Daoy (cell line): ENCODE measurements around the gene LRRC8C. TPM values are rescaled to one million over a fixed set of nuclear protein-coding genes. Genes with fewer than 3 reads are reported as not detected.
"Not testable (repeated sequence)": the region's sequence is repeated elsewhere in the genome, so short reads cannot be mapped to it uniquely, and the experiment has no call there.

Source experiments
- DNase-seq: peaks from one replicate; pipeline ENCODE4 v3.0.0-alpha.2; 2015; ENCODE audit warnings: low read depth
- total RNA-seq: library from RNA; depleted of rRNA; stranded (reverse); fragments of >200 nt; shearing (Covaris generic); gene quantifications from 2 replicates; pipeline ENCODE4 v1.2.3, GENCODE V29; 2014; rRNA removed

The LRRC8C gene
- total RNA-seq = 7.4 and 10.2 TPM in 2 replicates

DNA sequence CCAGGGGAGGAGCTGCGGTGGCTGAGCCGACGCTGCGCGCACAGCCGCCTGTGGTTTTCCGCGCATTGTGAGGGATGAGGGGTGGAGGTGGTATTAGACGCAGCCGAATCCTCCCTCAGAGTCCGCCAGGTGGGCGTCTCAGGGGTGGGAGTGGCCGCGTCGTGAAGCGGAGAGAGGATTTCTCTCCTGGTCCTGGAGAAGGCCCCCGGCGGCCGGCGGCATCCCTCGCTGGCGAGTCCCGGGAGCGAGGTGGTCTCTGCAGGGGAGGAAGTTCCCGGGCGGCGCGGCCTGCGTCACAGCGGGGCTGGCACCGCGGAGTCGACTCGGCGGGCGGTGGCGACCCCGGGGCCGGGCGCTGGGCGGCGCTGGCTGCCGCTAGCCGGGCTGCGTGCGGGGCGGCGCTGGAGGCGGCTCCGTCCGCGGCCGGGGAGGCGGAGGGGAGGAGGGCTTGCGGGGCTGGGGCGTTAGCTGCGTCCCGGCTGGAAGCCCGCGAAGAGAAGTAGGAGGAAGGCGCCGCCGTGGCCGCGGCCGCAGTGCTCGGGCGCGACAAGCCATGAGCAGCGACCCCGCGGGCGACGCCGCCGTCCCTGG, at the start of gene LRRC8C:
TSS of gene LRRC8C (plus strand) at position 464 of the 591 bp plus-strand sequence. CDS start 53,354 bp downstream, outside the sequence.
- peak; percentile 94 for DNase-seq

DNA sequence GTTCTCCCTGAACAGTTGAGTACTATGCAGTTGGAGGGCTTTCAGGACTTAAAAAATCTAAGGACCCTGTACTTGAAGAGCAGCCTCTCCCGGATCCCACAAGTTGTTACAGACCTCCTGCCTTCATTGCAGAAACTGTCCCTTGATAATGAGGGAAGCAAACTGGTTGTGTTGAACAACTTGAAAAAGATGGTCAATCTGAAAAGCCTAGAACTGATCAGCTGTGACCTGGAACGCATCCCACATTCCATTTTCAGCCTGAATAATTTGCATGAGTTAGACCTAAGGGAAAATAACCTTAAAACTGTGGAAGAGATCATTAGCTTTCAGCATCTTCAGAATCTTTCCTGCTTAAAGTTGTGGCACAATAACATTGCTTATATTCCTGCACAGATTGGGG, 48.7 kb upstream of the LRRC8C start:
- DNase-seq = no peak

DNA sequence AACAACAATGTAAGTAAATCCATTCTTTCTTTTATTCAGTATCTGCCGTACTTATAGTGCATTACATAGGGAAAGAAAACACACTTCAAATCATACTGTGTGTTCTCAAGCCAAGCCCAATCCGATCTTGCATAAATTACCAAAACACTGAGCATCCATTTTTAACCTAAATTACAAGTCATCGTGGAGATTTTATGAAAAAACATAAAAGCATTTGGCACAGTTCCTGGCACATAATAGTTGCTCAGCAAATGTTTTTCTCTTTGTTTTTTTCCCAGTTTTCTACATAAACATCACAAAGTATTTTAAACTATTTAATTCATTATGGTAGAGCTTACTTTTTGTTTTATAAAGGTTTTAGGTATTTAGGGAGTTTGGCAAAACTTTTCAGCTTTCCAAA, 48.1 kb upstream of the LRRC8C start:
- no peak for DNase-seq

DNA sequence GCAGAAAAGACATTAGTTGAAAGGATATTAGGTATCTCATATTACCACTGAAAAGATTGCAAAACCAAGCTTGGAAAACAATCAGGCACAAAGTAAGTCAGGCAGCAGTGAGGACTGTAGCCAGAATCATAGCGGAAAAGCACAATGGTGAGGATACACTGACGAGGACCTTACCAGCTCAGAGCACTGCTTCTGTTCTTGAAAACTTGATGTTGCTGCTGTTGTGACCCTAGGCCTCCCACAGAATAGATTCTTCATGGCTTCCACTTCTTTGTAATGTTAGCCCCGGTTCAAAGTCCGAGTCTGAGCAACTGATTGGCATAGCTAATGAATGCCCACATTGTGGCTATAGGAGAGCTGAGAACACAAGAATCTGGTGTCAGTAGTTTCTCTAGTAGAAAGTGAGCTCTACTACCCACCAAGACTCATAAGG, 45.2 kb upstream of the LRRC8C start:
- no peak for DNase-seq

DNA sequence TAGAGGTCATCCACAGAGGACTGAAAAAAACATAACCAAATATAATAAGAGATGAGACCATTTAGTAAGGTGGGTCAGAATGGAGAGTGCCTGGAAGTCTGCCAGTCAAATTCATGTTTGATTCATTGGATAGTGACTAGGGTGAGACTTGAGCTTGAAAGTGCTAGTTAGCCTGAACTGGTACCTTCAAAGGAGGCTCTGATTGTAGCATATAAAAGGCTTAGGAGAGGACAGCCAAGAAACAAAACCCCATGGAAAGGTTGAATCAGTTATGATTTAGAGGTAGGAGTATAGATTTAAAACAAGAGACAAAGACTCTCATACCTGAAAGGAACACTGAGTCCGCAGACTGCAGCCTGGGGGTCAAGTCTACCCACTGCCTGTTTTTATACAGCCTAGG, 44.4 kb upstream of the LRRC8C start:
- no peak for DNase-seq

DNA sequence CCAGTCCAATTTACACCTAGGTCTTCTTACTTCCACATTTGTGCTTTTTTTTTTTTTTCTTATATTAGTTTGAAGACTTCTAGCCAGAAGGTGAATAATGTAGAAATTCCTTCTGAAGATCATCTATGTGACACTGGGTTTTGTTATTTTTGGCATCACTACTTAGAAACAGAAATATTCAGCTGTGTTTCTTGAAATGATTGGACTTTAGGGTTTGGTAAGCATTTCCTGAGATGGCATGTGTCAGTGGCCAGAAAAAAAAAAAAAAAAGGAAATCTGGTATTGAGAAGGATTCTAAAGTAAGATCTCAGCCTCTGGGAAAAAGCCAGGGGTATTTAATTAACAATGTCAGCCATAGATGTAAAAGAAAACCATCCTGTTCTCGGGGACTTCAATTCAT, 43.4 kb upstream of the LRRC8C start:
- DNase-seq = no peak

DNA sequence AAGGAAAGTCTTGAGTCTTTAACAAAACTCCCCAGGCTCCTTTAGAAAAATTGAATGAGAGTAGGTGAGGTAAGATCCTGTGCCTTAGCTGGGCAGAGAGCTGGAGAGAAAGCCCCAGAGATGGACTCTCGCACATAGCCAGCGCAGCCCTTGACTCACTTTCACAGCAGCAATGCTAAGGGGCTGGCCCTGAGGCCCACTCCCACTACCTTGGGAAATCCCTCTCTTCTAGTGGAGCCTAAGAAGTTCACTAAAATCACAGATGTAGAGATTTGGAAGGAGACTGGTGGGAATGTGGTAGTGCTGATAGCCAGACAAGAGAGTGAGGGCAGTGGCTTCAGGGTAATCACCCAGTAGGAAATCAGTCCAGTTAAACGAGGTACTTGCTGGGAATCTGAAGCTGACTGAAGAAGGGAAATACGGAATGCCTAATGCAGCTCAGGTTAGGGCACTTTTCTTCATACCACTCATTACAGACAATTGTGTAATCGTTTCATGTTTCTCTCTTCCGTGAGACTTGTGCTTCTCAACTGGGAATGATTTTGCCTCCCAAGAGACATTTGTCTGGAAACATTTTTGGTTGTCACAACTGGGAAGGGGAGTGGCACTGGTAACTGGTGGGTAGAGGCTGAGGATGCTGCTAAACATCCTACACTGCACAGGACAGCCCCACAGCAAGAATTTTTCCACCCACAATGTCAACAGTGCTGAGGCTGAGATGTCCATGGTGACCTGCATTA, 42.4 kb upstream of the LRRC8C start:
- DNase-seq = no peak

DNA sequence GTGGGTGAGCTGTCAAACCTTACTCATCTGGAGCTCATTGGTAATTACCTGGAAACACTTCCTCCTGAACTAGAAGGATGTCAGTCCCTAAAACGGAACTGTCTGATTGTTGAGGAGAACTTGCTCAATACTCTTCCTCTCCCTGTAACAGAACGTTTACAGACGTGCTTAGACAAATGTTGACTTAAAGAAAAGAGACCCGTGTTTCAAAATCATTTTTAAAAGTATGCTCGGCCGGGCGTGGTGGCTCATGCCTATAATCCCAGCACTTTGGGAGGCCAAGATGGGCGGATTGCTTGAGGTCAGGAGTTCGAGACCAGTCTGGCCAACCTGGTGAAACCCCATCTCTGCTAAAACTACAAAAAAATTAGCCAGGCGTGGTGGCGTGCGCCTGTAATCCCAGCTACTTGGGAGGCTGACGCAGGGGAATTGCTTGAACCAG, 40.0 kb upstream of the LRRC8C start:
- DNase-seq = not testable (repeated sequence)

DNA sequence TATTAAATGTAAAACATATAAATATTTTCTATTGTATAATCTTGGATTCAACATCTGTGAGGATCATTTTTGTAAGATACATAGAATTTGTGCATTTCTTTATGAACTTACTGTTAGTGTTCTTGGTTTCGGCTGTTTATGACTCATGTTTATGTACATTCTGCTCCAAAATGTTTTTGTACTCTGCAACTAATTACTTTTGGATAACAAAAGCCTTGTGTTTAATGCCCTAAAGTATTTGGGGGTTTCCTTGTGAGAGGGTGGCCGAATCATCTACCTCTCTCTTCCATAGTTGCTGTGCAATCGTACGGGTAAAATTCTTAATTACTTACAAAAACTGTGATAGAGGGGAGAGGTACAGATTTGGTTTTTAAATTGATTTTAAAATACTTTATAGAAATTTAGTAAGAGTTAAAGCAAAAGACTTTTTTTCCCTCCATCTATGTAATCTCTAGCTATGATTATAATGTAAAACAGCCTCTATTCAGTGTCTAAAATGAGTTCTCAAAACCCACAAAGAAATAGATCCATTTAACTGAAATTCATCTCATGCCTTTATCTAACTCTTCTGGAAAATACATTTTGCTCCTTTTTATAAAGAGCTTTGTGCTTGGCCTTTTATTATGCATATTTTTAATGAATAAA, 38.7 kb upstream of the LRRC8C start:
- DNase-seq = no peak

DNA sequence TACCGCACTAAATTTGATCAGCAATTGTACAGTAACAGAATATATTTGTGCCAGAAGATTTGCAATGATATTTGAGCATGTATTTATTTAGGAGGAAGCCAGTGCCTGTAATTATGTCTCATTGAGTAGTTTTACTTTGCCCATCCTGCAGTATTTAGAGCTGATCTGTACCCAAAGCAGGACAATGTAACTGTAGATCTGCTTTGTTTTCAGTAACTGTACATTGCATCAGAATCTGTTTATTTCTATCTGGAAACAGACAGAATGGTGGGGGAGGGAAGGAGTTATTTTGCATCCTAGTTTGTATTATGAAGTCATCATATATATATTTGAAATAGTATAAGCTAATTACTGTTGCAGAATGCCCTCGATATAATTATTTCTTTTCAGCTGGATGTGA, 36.2 kb upstream of the LRRC8C start:
- DNase-seq = no peak

DNA sequence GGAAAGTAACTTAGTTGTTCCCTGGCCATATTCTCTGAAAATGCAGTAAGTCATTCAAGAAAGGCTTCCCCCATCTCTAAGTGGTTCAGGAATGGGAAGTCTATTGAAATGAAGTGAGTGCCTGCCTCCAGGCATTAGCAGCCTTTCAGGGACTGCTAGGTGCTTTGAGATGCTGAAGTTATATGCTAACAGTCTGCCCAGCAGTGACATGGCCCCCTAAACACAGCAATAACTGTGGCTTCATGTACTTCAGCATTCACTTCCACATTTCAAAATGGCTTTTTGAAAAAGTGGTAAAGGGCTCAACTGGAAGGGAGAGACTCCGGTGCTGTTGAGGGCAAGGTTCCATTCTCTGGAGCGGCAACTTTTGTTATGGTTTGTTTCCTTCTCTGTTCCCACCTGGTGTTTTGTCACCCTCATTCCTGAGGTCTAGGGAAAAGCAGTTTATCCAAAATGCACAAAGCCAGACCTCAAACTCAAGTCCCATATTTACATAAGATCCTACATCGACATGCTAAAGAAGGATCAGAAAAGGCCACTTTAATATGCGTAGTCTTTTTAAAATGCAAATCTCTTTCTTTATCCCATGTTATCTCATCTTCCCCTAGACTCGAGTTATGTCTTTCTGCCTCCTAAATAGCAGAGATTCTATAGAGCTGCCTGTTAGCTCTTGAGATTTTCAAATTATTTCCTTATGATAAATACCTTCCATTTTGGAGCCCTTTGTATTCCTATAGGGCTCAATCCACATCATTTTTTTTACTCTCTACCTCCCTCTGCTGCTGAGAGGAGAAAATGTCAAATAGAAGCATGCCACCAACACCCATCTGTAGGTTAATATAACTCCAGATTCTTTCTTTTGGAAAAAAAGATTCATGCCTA, 34.2 kb upstream of the LRRC8C start:
- peak; percentile 32 for DNase-seq

DNA sequence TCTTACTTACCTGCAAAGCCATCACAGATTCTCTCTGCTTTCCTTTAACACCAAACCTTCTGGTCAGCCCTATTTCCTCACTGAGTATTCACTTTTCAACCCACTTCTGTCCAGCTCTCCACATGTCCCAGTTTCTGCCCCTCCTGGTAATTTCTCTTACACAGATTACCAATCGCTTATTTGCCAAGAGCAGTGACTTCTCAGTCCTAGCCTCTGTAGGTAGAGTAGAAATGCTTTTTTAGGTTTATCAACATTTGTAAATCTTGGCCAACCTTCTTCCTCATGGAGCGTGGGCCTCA, 33.6 kb upstream of the LRRC8C start:
- no peak for DNase-seq

DNA sequence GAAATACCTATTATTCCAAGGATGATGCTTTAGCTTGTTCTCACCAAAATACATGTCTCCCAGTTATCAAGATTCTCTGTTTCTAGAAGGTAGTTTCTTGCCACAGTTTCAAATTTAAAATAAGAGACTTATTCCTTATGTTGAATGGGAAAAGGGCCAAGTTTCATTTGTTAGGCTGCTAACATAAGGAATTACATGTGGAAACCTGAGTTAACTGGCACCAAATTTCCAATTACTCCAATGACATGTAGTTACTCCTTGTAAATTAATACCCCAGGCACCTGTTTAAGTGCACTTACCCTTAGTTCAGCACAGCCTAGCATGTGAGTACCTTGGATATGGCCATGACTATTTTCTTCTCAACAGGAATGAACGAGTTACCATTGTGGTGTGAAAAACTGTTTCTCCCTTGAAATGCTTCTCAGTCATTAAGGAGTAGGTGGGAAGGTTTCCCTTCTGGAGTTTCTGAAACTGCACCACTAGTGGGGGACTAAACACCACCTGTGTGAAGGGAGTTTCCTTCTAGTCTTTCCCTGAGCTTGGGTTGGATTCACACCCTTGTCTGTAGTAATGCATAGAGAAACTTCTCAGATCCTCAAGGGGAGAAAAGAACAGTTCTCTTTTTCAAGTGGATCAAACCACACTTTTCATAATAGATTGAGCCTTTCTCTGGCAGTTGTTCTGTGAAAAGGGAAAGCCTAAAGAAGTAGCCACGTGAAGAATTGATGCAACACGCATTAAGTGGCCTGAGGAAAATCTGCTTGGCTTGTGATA, 32.3 kb upstream of the LRRC8C start:
- DNase-seq = no peak

DNA sequence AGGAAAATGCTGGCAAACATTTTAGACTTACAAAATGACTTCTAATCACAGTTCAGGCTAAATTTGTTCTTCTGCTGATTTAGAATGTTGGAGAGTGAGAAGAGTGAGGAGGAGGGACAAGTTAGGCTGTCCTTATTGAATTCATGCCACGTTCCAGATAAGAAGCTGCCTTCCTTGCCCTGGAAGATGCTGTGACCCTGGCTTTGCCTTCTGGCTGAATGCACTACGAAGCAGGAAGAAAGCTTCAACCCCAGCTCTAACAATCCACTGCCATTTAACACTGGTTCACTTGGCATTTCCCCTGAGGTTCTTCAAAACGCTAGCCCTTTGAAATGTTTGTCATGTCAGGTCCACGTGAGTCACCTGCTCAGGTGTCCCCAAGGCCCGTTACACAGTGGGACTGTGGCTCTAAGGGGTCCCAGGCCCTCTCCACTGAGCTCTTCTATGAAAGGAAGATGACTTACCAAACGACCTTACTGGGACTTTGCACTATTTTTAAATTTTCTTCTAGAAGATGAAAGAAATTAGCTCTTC, 30.0 kb upstream of the LRRC8C start:
- no peak for DNase-seq

DNA sequence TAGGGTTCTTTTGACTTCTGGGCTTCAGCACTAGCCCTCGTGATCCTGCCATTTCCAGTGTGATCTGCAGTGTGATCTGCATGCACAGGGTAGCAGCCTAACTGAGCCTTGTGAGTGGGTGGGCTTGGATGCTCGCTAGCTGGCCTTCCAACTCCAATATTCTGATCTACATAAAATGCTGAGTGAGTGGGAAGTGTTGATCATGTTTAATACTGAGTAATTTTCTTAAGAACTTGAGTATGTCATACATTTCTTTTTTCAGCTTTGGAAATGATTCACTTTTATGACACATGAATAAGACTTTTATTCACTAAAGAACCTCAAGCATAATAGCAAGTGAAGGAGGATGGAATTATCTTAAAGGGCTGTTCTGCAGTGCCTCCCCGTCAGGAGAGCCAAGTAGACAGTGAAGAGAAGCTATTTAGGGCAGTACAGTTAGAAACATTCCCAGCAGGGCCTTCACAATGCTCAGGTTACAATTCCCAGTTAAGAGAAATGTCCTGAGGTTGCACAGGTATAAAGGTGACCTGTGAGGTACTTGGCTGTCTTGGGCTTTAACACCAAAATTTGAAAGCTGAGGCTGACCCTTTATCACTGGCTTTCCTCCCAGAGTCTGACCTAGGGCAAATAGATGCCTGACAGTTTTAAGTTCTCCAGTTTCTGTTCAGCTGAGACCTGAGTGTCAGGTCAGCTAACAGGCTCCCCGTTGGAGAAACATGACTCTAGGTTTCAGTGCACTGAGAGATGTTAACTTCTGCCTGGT, 29.1 kb upstream of the LRRC8C start:
- DNase-seq = no peak

DNA sequence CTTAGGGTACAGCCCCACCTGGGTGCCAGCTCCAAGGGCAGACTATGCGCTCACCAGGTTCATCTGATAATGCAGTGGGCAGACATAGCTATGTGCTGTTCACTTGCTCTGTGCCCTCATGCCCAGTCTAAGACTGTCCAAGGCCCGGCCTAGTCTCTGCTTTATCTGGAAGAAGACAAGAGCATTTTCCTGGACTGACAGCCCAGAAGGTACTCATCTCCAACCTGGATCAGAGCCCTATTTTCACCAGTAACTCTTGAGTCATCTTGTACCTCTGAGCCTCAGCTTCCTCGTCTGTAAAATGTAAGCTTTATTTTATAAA, 28.5 kb upstream of the LRRC8C start:
- DNase-seq = no peak

DNA sequence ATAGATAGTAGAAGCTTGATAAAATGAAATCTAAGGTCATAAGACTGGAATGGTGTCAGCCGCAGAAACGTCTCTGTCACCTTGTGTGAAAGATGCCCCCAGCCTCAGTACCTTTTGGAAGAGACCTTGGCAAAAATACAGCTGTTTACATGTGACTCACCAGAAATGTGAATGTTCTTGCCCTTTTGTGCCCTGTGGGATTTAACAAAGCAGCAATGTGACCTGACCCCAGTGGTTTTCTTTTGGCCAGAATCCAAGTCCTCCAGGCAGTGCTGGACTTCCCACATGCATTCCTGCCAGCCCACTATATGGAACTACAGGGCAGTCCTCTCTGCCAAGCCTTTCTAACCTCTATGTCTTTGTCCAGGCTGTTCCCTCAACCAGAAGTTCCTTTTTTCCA, 27.2 kb upstream of the LRRC8C start:
- peak; percentile 71 for DNase-seq

DNA sequence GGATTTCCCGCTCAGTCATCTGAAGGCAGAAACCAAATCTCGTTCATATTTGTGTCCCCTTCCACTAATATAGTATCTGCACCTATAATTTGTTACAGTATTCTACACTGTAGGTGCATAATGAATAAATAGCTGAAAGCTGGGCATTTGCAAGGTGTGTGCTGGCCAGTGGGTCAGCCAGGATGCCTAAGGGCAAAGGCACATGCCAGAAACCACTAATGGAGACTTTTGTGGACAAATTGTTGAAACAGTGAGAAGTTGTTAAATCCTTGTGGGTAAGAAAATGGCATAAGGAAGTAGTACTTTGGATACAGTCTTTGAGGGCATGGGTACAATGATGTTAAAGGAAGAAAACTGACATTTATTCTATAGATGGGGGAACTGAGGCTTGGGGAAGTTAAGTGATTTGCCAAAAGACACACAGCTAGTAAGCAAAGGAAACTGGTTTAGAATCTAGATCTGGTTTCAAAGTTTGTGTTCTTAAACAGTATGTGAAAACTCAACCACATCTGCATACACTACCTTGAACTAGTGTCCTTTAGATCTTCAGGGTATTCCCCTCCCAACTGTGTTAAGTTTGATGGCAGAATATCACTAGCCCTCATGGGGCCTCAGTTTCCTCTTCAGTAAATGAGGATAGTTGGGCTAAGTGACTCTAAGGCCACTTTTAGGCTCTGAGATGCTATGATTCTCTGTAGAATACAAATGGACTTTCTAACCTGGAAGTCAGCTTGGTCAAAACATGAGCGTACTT, 26.5 kb upstream of the LRRC8C start:
- no peak for DNase-seq

DNA sequence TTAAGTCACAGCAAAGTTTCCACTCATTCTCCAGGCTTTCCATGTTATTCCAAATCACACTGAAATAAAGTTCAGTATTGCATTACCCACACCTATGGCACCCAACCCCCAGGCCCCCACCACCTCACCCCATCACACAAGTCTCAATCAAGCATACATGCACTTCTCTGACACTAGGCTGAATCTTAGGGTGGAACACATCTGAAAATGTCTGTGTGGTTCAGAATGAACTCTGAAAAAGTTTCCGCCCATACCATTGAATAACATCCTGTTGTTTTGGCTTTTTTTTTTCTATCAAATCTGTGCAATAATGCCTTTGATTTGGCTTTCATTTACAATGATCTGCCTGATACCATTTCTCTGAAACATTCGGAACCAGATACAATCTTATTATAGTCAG, 25.8 kb upstream of the LRRC8C start:
- no peak for DNase-seq
